H1 (cell line): ENCODE results near the gene ARMH3. TPM values are rescaled to one million over a fixed set of nuclear protein-coding genes. Genes with fewer than 3 reads are reported as not detected.

Experiments used
- CTCF ChIA-PET: fragments of 300-600 bp; sonication (Branson Sonifier 250); formaldehyde crosslinking; loops from one replicate; lab custom pipeline; 2021; ENCODE audit not compliant: partially characterized antibody; lab: Charles Lee
- POLR2A ChIA-PET: fragments of 300-600 bp; sonication (Branson Sonifier 250); formaldehyde crosslinking; loops from one replicate; lab custom pipeline; 2021; ENCODE audit warnings: inconsistent platforms; ENCODE audit not compliant: partially characterized antibody; lab: Charles Lee
- DNase-seq, 2 experiments: peaks; one replicate each; pipeline versions ENCODE4 v3.0.0 to v3.0.0-alpha.2; 2010 to 2022; ENCODE audit warnings: low spot score in 2 of 2, low read depth in 1 of 2, mixed read lengths in 1 of 2
- FAIRE-seq: peaks from 2 replicates; lab custom pipeline; 2011; peaks lifted over from hg19 to GRCh38; lab: Jason Lieb, UNC
- H2AFZ ChIP-seq: 2 replicates; pipeline ENCODE4 v1.8.1; 2012; ENCODE audit warnings: low read length, inconsistent platforms
- H2AK5ac ChIP-seq: 2 replicates; pipeline ENCODE4 v1.6.1; 2013; ENCODE audit warnings: low read depth, low read length
- H2BK120ac ChIP-seq: replicated peaks from 2 replicates; pipeline ENCODE3; 2013; ENCODE audit warnings: low read depth, low read length, inconsistent platforms
- H2BK12ac ChIP-seq: 2 replicates; pipeline ENCODE4 v1.6.1; 2013; ENCODE audit warnings: low read depth, low read length
- H2BK15ac ChIP-seq: 2 replicates; pipeline ENCODE4 v1.6.1; 2013; ENCODE audit warnings: low read length
- H2BK20ac ChIP-seq: 2 replicates; pipeline ENCODE4 v1.6.1; 2013; ENCODE audit warnings: low read length
- H2BK5ac ChIP-seq: 2 replicates; pipeline ENCODE4 v1.6.1; 2013; ENCODE audit warnings: low read depth, low read length
- H3K14ac ChIP-seq: 2 replicates; pipeline ENCODE4 v1.6.1; 2013; ENCODE audit warnings: inconsistent platforms; ENCODE audit not compliant: insufficient read length
- H3K18ac ChIP-seq: 2 replicates; pipeline ENCODE4 v1.6.1; 2013; ENCODE audit warnings: low read length; ENCODE audit errors: extremely low read depth
- H3K23ac ChIP-seq: 2 replicates; pipeline ENCODE4 v1.6.1; 2013; ENCODE audit warnings: inconsistent platforms; ENCODE audit not compliant: insufficient read length
- H3K23me2 ChIP-seq: 2 replicates; pipeline ENCODE4 v1.6.1; 2013; ENCODE audit warnings: low read depth, low read length
- H3K27ac ChIP-seq: 2 replicates; pipeline ENCODE4 v1.6.1; 2011; ENCODE audit warnings: low read depth, low read length, inconsistent platforms
- H3K27me3 ChIP-seq, 4 experiments: replicated peaks in 1 of 4; 1 replicate in 1 of 4; 2 replicates in 3 of 4; pipeline versions ENCODE4 v1.6.1 to v1.8.1; 2011 to 2013; ENCODE audit warnings: low read length in 3 of 4, mild to moderate bottlenecking in 3 of 4, inconsistent platforms in 2 of 4, mixed read lengths in 2 of 4, moderate library complexity in 1 of 4; ENCODE audit not compliant: control insufficient read depth in 3 of 4, insufficient read depth in 3 of 4; ENCODE audit errors: extremely low read depth in 1 of 4
- H3K36me3 ChIP-seq, 4 experiments: 2 replicates each; pipeline versions ENCODE4 v1.6.1 to v1.8.1; 2011 to 2013; ENCODE audit warnings: mild to moderate bottlenecking in 4 of 4, low read length in 3 of 4, moderate library complexity in 2 of 4, control low read depth in 1 of 4, inconsistent platforms in 1 of 4; ENCODE audit not compliant: insufficient read depth in 4 of 4, control insufficient read depth in 2 of 4
- H3K4ac ChIP-seq: replicated peaks from 2 replicates; pipeline ENCODE3; 2013; ENCODE audit warnings: low read length, low read depth, mixed read lengths, inconsistent platforms; ENCODE audit not compliant: insufficient read length
- H3K4me1 ChIP-seq, 4 experiments: replicated peaks in 1 of 4; 1 replicate in 1 of 4; 2 replicates in 3 of 4; pipeline versions ENCODE4 v1.6.1 to v1.8.1; 2011 to 2013; ENCODE audit warnings: low read length in 3 of 4, inconsistent platforms in 2 of 4, mixed read lengths in 1 of 4; ENCODE audit not compliant: insufficient read depth in 4 of 4, control insufficient read depth in 3 of 4
- H3K4me2 ChIP-seq, 2 experiments: 2 replicates each; pipeline versions ENCODE4 v1.6.1 to v1.8.1; 2011 to 2013; ENCODE audit warnings: low read depth in 2 of 2, low read length in 2 of 2, control low read depth in 1 of 2, inconsistent platforms in 1 of 2, mild to moderate bottlenecking in 1 of 2; ENCODE audit not compliant: insufficient read depth in 1 of 2
- H3K4me3 ChIP-seq, 4 experiments: fragments of 200-600, 300-600 bp in 1 of 4; sonication (generic), shearing (Covaris generic), sonication (Bioruptor Twin) in 1 of 4; 2 replicates each; pipeline versions ENCODE4 v1.5.1 to v1.8.1; 2011 to 2016; ENCODE audit warnings: low read length in 4 of 4, low read depth in 3 of 4, control low read depth in 2 of 4, inconsistent platforms in 2 of 4, mild to moderate bottlenecking in 2 of 4, mixed read lengths in 1 of 4, moderate library complexity in 1 of 4; ENCODE audit not compliant: insufficient read depth in 2 of 4; ENCODE audit errors: extremely low read depth in 1 of 4
- H3K56ac ChIP-seq: replicated peaks from 2 replicates; pipeline ENCODE3; 2013; ENCODE audit warnings: low read depth, mild to moderate bottlenecking, mixed read lengths, low read length, inconsistent platforms; ENCODE audit not compliant: insufficient read length
- H3K79me1 ChIP-seq: 2 replicates; pipeline ENCODE4 v1.6.1; 2013; ENCODE audit warnings: low read depth, low read length, control low read depth
- H3K79me2 ChIP-seq, 2 experiments: 2 replicates each; pipeline versions ENCODE4 v1.6.1 to v1.8.1; 2012 to 2013; ENCODE audit warnings: low read length in 2 of 2, mild to moderate bottlenecking in 2 of 2, inconsistent platforms in 1 of 2; ENCODE audit not compliant: insufficient read depth in 2 of 2, control insufficient read depth in 1 of 2
- H3K9ac ChIP-seq, 4 experiments: replicated peaks in 1 of 4; 1 replicate in 1 of 4; 2 replicates in 3 of 4; pipeline versions ENCODE4 v1.6.1 to v1.8.1; 2011 to 2013; ENCODE audit warnings: low read depth in 3 of 4, low read length in 3 of 4, control low read depth in 2 of 4, mild to moderate bottlenecking in 2 of 4, moderate library complexity in 2 of 4, inconsistent platforms in 1 of 4; ENCODE audit errors: extremely low read depth in 1 of 4
- H3K9me3 ChIP-seq, 2 experiments: 2 replicates each; pipeline versions ENCODE4 v1.6.1 to v1.8.1; 2012 to 2013; ENCODE audit warnings: mild to moderate bottlenecking in 2 of 2, moderate library complexity in 2 of 2, control low read depth in 1 of 2, inconsistent platforms in 1 of 2, low read depth in 1 of 2, low read length in 1 of 2, mixed read lengths in 1 of 2; ENCODE audit not compliant: insufficient read depth in 2 of 2
- H4K20me1 ChIP-seq, 2 experiments: replicated peaks in 1 of 2; 2 replicates each; pipeline versions ENCODE3 to v1.8.1; 2011 to 2013; ENCODE audit warnings: inconsistent platforms in 2 of 2, low read length in 2 of 2, mild to moderate bottlenecking in 1 of 2; ENCODE audit not compliant: insufficient read depth in 2 of 2, control insufficient read depth in 1 of 2
- H4K5ac ChIP-seq: 2 replicates; pipeline ENCODE4 v1.6.1; 2013; ENCODE audit warnings: low read length, low read depth, mixed read lengths, inconsistent platforms; ENCODE audit not compliant: insufficient read length
- H4K8ac ChIP-seq: 2 replicates; pipeline ENCODE4 v1.8.0; 2013; ENCODE audit warnings: mild to moderate bottlenecking, moderate library complexity, low read length, inconsistent platforms; ENCODE audit not compliant: insufficient read depth; ENCODE audit errors: extremely low read depth
- H4K91ac ChIP-seq: replicated peaks from 2 replicates; pipeline ENCODE3; 2013; ENCODE audit warnings: low read length, mixed read lengths, inconsistent platforms; ENCODE audit not compliant: insufficient read length
- MAX ChIP-seq: IDR thresholded peaks from 2 replicates; pipeline ENCODE4 v1.6.1; 2012; ENCODE audit warnings: inconsistent platforms
- polyA plus RNA-seq, 7 experiments: library from polyadenylated mRNA; depleted of rRNA in 3 of 7; stranded (reverse) in 5 of 7; unstranded in 2 of 7; fragments of >200 nt in 5 of 7; fragments of 200-250 nt in 2 of 7; gene quantifications; 1 replicate in 5 of 7; 2 replicates in 1 of 7; 4 replicates in 1 of 7; pipeline versions ENCODE4 v1.2.1 to v1.2.3, GENCODE V29; 2011 to 2013; ENCODE audit warnings: missing spikeins in 2 of 7, mixed read lengths in 2 of 7
- total RNA-seq: library from RNA; stranded (reverse); fragmentation: NEBNext Ultra II Directional; extraction: Animal tissue kit (Norgen Biotek cat#: 25700); gene quantifications from 2 replicates; pipeline ENCODE4 v1.2.1, GENCODE V29; 2021

The ARMH3 gene
- total and polyA plus RNA-seq, 2 of the 8 experiments (the other 6 are each of a cell fraction or from before 2014, with no cell fraction given) = 11.6 to 18.3 TPM

GRCh38 chr10:102069071-102069470 lies 13.1 kb upstream of the ARMH3 start:
- no peak overlapping the region for H3K4me2 ChIP-seq
- ChIA-PET POLR2A (interaction anchor here (1.1 to 1.6 kb wide), 3 partner anchors 14 to 46 kb away, joined by 4 to 5 read pairs (median 4); partner anchors contain the start of gene ARMH3), CTCF (interaction anchor here (0.6 to 7.7 kb wide), 12 partner anchors 11 to 228 kb away, joined by 3 to 76 read pairs (median 6); partner anchors contain the start of gene ARMH3)
- H3K36me3 ChIP-seq = no peaks in the 10 kb centered on the region
- H3K27ac ChIP-seq = no peak overlapping the region
- H2BK5ac ChIP-seq = no peak overlapping the region
- no peak overlapping the region for H3K9ac ChIP-seq
- DNase-seq = no peak
- H4K91ac ChIP-seq = no peak overlapping the region
- H2AK5ac ChIP-seq = no peak overlapping the region
- no peak overlapping the region for H4K5ac ChIP-seq
- no peak overlapping the region for H3K4ac ChIP-seq
- H3K23me2 ChIP-seq = no peaks in the 10 kb centered on the region; the same call in 1 of the 2 replicates
- H3K4me3 ChIP-seq = no peak overlapping the region
- H2BK15ac ChIP-seq = no peak overlapping the region
- H2BK12ac ChIP-seq = no peak overlapping the region
- no peak overlapping the region for H2BK20ac ChIP-seq
- no peak overlapping the region; the same call in 1 of the 2 replicates for H4K8ac ChIP-seq
- H3K14ac ChIP-seq = no peak overlapping the region
- no peak overlapping the region for H2BK120ac ChIP-seq
- peaks cover 4 to 13% of the 10 kb centered on the region in 2 experiments for H4K20me1 ChIP-seq
- H2AFZ ChIP-seq = no peak overlapping the region
- peaks cover 0 to 8% (median 4%) of the 10 kb centered on the region in 4 experiments; a peak in 5 of 7 replicates for H3K4me1 ChIP-seq
- H3K9me3 ChIP-seq = no peaks in the 10 kb centered on the region
- peaks cover 2% of the 10 kb centered on the region; the same call in 1 of the 2 replicates for H3K79me1 ChIP-seq
- H3K79me2 ChIP-seq = no peaks in the 10 kb centered on the region
- no peak overlapping the region for H3K56ac ChIP-seq
- no peak for FAIRE-seq
- H3K27me3 ChIP-seq = peaks cover 0 to 2% (median under 1%) of the 10 kb centered on the region in 4 experiments; a peak in 1 of 7 replicates
- TF ChIP-seq MAX = no peak
- no peak overlapping the region for H3K18ac ChIP-seq
- no peak overlapping the region for H3K23ac ChIP-seq
